Central memory CD8-positive, alpha-beta T cell (primary cell): ENCODE results near the gene CALR.
"Not testable (repeated sequence)": the region's sequence is repeated elsewhere in the genome, so short reads cannot be mapped to it uniquely, and the experiment has no call there.

ENCODE experiments used
- ATAC-seq: fragments of 150-1000 bp; cut with Tn5 transposase; replicated peaks from 2 replicates; pipeline ENCODE4 v1.10.0; 2022; ENCODE audit warnings: mild to moderate bottlenecking, moderate FRiP score, moderate number of reproducible peaks; ENCODE audit not compliant: poor library complexity, severe bottlenecking; ENCODE audit errors: extremely low read depth
- DNase-seq, 2 donors: peaks; one replicate each; pipeline ENCODE4 v3.0.0; 2021; ENCODE audit warnings: low spot score in 2 of 2
- H3K27ac Mint-ChIP-seq: one replicate; pipeline ENCODE4 v1.8.0; 2022; ENCODE audit warnings: low read depth, mild to moderate bottlenecking, moderate library complexity, mixed read lengths
- H3K27me3 Mint-ChIP-seq: one replicate; pipeline ENCODE4 v1.8.0; 2022; ENCODE audit warnings: mixed read lengths
- H3K36me3 Mint-ChIP-seq: one replicate; pipeline ENCODE4 v1.8.0; 2022; ENCODE audit warnings: mild to moderate bottlenecking, moderate library complexity, mixed read lengths; ENCODE audit not compliant: insufficient read depth
- H3K4me1 Mint-ChIP-seq: one replicate; pipeline ENCODE4 v1.8.0; 2022; ENCODE audit warnings: mixed read lengths
- H3K4me3 Mint-ChIP-seq: one replicate; pipeline ENCODE4 v1.8.0; 2022; ENCODE audit warnings: mild to moderate bottlenecking, moderate library complexity, mixed read lengths
- H3K9me3 Mint-ChIP-seq: one replicate; pipeline ENCODE4 v1.8.0; 2022; ENCODE audit warnings: mixed read lengths

The CALR gene

DNA sequence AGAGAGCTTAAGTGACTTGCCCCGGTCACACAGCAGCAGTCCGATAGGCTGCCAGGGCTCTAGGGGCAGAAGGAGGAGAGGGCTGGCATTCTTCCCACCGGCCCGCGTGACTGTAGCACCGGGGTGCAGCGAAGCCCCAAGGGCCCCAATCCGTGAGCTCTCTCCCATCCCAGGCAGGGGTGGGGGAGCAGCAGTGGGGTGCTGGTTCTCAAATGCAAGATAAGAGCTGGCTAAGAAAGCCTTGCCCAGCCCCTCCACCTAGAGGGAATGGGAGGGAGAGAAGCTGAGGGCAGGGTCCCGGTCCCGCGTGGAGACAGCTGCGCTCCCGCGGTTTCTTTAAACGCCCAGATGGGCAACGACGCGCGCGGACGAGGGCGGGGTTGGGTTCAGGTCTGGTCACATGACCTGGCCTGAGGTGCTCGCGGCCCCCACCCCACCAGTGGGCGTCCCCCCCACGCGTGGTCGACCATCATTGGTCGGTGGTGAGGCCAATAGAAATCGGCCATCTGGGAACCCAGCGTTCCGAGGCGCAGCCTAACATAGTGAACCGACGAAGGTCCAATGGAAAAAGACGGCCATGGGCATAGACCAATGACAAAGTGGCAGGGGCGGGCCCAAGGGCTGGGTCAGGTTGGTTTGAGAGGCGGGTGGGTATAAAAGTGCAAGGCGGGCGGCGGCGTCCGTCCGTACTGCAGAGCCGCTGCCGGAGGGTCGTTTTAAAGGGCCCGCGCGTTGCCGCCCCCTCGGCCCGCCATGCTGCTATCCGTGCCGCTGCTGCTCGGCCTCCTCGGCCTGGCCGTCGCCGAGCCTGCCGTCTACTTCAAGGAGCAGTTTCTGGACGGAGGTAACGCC, at the start of gene CALR:
CALR (plus strand) TSS at position 683 of the 852 bp plus-strand sequence; CDS start at position 754, 71 bp downstream.
- Mint-ChIP-seq H3K27me3 (no peaks in the 10 kb centered on the region), H3K9me3 (no peaks in the 10 kb centered on the region), H3K4me3 (peak within 1 kb of the TSS; percentile 98), H3K27ac (peak within 1 kb of the TSS; percentile 97), H3K36me3 (peaks cover 57% of the 10 kb centered on the region), H3K4me1 (peaks cover 48% of the 10 kb centered on the region)
- ATAC-seq (peak; percentile 94), DNase-seq (peak; percentile 96 to 99)

DNA sequence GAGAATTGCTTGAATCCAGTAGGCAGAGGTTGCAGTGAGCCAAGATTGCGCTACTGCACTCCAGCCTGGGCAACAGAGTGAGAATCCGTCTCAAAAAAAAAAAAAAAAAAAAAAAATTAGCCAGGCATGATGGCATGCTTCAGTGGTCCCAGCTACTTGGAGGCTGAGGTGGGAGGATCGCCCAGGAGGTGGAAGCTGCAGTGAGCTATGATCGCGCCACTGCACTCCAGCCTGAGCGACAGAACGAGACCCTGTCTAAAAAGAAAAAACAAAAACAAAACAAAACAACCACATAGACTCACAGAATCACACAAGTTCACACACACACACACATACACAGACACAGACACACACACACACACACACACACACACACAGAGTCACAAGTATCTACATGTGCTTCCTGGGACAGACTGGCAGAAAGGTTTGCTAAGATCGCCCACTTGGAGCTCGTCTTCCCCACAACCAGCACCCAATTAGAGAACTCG, 48.1 kb upstream of the CALR start:
- H3K27ac Mint-ChIP-seq: peak overlapping the region; percentile 95
- not testable (repeated sequence) for ATAC-seq, H3K27me3 Mint-ChIP-seq, DNase-seq, H3K9me3 Mint-ChIP-seq
- peaks cover 40% of the 10 kb centered on the region for H3K4me1 Mint-ChIP-seq
- H3K4me3 Mint-ChIP-seq: peak overlapping the region; percentile 99
- H3K36me3 Mint-ChIP-seq: peaks cover 15% of the 10 kb centered on the region

DNA sequence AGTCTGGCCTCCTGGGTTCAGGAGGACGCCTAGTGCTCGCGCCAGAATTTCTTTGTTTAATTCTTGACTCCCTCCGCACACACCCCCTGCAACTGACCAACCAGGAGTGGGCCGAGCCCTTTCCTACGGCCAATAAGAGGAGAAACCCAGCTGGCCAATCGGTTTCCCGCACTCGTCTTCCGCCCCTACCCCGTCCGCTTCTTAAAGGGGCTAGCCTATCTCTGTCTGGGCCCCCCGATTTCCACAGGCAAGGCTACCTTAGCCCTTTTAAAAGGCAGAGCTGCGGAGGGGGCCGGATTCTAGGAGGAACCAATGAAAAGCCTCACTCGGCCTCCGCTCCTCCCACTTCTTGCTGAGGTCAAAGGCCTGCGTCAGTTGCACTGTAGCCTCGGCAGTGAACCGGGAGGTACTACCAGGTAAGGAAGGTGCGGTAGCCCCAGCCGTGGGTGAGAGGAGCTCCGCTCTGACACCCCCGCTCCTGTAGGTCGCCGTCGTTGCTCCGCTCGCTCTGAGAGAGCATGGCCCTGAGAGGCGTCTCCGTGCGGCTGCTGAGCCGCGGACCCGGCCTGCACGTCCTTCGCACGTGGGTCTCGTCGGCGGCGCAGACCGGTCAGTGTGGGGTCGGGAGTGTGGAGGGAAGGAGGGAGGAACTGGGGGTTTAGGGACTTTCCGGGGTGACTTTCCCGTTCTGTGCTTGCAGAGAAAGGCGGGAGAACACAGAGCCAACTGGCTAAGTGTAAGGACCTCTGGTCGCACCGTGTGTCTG, 47.4 kb upstream of the CALR start, which contains the start of gene GCDH:
GCDH (plus strand) TSS at position 374 of the 766 bp plus-strand sequence; CDS start at position 519, 145 bp downstream.
- no peaks in the 10 kb centered on the region for H3K27me3 Mint-ChIP-seq
- peak within 1 kb of the TSS; percentile 95 for H3K27ac Mint-ChIP-seq
- H3K36me3 Mint-ChIP-seq: peaks cover 15% of the 10 kb centered on the region
- H3K4me1 Mint-ChIP-seq: peaks cover 39% of the 10 kb centered on the region
- peak; percentile 87 to 96 for DNase-seq
- H3K9me3 Mint-ChIP-seq: no peaks in the 10 kb centered on the region
- peak; percentile 95 for ATAC-seq
- peak within 1 kb of the TSS; percentile 99 for H3K4me3 Mint-ChIP-seq

DNA sequence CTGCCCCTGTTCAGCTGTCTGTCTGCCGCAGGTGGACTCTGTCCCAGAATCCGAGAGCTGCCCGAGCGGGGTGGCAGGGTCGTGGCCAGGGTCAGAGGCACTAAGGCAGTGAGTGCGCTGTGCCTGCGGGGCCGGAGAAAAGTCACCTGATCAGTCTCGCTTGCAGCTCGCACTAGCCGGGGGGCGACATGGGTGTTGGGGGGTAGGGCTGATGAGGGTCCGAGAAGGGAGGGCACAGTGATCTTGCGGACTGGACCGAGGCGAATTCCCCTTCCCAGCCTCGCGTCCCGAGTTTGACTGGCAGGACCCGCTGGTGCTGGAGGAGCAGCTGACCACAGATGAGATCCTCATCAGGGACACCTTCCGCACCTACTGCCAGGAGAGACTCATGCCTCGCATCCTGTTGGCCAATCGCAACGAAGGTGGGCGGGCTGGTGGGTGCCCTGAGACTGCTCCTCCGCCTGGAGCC, 46.8 kb upstream of the CALR start:
- no peaks in the 10 kb centered on the region for H3K9me3 Mint-ChIP-seq
- no peaks in the 10 kb centered on the region for H3K27me3 Mint-ChIP-seq
- H3K4me3 Mint-ChIP-seq: peak overlapping the region; percentile 99
- no peak for ATAC-seq
- H3K27ac Mint-ChIP-seq: peak overlapping the region; percentile 95
- peaks cover 36% of the 10 kb centered on the region for H3K4me1 Mint-ChIP-seq
- no peak for DNase-seq
- H3K36me3 Mint-ChIP-seq: peaks cover 16% of the 10 kb centered on the region

DNA sequence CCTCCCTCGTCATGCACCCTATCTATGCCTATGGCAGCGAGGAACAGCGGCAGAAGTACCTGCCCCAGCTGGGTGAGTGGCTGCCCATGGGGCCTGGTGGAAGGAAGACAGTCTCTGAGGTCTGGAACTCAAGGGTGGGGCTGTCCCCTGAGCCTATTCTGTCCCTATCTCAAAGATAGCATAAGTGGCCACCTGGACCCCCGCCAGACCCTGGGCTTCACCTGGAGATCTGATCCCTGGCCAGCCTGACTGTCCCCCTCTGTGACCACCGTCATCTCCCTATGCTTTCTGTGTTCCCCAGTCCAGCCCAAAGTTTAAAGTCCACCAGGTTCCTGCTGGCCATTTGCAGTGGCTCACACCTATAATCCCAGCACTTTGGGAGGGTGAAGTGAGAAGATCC, 44.8 kb upstream of the CALR start:
- ATAC-seq (no peak), DNase-seq (no peak)
- H3K27ac Mint-ChIP-seq: no peak overlapping the region
- H3K4me3 Mint-ChIP-seq: peak overlapping the region; percentile 35
- no peaks in the 10 kb centered on the region for H3K9me3 Mint-ChIP-seq
- H3K27me3 Mint-ChIP-seq: no peaks in the 10 kb centered on the region
- peaks cover 22% of the 10 kb centered on the region for H3K36me3 Mint-ChIP-seq
- H3K4me1 Mint-ChIP-seq: peaks cover 35% of the 10 kb centered on the region

DNA sequence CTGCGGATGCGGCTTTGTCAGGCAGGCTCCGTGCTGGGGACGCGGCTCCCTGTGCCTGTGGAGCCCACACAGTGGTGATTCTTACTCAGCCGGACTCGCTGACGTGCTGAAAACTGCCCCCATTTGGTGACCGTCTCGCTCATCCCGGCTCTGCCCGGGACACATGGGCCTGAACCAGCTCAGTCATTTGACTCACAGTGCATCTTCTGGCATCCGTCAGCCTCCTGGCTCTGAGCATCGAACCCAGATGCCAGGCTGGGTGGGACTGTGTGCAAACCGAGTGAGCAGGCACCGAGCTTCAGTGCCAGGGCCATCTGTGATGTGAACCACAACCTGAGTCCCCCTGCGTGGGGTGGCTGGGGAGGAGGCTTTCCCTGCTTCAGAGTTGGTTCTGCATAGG, 41.9 kb upstream of the CALR start:
- no peak for DNase-seq
- H3K36me3 Mint-ChIP-seq: peaks cover 19% of the 10 kb centered on the region
- H3K27me3 Mint-ChIP-seq: no peaks in the 10 kb centered on the region
- no peak overlapping the region for H3K4me3 Mint-ChIP-seq
- H3K27ac Mint-ChIP-seq: no peak overlapping the region
- peaks cover 22% of the 10 kb centered on the region for H3K4me1 Mint-ChIP-seq
- no peak for ATAC-seq
- no peaks in the 10 kb centered on the region for H3K9me3 Mint-ChIP-seq

DNA sequence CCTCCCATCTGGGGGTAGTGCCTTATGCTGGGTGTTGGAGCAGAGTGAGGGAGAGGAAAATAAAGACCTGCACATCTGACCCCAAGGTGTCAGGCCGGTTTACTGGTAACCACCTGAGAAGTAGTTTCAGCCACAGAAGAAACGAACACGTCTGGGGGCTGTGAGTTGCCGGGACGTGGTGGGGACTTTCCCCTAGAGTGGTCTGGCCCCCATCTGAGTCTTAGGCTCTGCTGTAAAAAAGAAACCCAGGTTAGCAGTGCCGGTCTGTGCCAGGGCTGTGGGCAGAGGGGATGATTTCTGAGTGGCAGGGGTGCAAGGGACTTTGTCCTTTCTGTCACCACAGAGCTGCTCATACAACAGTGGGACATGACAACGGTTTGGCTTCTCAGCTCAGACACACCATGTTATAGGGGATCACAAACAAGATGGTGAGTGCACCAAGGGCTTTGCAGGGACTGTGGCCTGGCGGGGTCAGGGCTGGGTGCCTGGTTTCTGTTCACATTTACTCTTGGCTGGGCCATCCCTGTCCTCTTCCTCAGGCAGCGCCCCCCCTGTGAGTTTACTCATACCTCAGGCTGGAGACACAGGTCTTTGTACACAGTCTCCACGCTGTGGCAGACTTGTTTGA, 38.4 kb upstream of the CALR start:
- no peak overlapping the region for H3K4me3 Mint-ChIP-seq
- H3K27me3 Mint-ChIP-seq: no peaks in the 10 kb centered on the region
- H3K27ac Mint-ChIP-seq: peak overlapping the region; percentile 51
- ATAC-seq: peak; percentile 83
- H3K9me3 Mint-ChIP-seq: no peaks in the 10 kb centered on the region
- DNase-seq: no peak
- no peaks in the 10 kb centered on the region for H3K4me1 Mint-ChIP-seq
- H3K36me3 Mint-ChIP-seq: peaks cover 16% of the 10 kb centered on the region

DNA sequence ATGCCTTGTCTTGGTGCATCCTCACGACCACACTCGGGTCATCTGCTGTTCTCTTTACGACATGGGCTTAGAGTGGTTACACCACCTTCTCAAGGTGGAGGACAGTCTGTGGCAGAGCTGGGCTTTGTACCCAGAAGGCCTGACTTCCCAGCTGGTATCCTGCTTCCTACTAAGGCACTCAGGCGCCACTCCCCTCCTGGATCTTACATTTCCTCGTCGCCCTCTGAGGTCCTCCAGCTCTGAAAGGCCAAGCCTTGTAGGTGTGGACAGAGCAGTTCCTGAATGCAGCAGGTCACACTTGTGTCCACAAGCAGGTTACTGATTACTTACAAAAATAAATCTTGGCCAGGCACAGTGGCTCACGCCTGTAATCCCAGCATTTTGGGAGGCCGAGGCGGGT, 31.2 kb upstream of the CALR start:
- ATAC-seq (no peak), DNase-seq (no peak)
- peaks cover 2% of the 10 kb centered on the region for H3K36me3 Mint-ChIP-seq
- H3K27ac Mint-ChIP-seq: no peak overlapping the region
- H3K4me1 Mint-ChIP-seq: no peaks in the 10 kb centered on the region
- H3K4me3 Mint-ChIP-seq: no peak overlapping the region
- H3K27me3 Mint-ChIP-seq: no peaks in the 10 kb centered on the region
- no peaks in the 10 kb centered on the region for H3K9me3 Mint-ChIP-seq

DNA sequence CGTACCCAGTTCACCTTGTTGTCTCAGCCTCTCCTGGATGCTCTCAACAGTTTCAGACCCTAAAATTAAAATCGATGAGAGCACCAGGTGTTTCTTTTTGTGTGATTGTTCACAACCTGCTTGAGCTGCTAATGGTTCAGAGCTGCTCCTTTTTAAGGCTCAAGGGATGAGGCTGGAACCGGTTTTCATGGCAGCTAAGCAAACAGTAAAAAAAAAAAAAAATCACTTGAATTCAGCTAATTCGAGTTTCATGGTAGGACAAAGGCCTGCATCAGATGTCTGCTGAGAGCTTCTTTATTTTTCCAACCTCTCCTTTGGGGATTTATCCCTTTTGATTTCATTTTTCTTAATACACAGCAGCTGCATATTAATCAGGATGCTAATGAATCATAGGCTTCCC, 25.8 kb upstream of the CALR start:
- Mint-ChIP-seq H3K4me3 (no peak overlapping the region), H3K9me3 (no peaks in the 10 kb centered on the region), H3K27ac (no peak overlapping the region), H3K36me3 (peaks cover 1% of the 10 kb centered on the region), H3K27me3 (no peaks in the 10 kb centered on the region), H3K4me1 (peaks cover 10% of the 10 kb centered on the region)
- DNase-seq (no peak), ATAC-seq (no peak)

DNA sequence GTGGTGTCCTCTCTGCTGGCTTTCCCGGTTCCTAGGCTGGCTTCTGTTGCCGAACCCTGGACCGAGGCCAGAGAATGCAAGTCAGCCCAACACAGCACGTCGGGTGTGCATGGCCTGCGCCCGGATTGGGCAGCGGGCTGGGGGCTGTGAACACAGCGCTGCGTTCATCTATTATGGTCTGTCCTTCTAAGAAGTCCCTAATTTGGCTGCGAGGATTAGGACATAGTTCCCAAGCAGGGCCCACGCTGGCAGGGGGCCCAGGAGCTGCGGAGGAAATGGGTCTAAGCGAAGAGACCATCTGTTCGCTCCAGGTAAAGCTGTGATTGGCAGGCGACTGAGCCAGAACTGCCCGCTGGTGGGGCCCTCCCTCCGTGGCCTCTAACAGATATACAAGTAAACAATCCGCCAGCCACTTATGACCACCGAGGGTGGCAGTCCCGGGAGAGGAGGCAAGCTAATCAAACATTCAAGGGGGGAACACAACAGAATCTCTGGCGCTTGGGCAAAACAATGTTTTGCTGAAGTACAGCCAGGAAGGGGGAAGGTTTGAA, 25.3 kb upstream of the CALR start:
- ATAC-seq (no peak), DNase-seq (no peak)
- Mint-ChIP-seq H3K27ac (no peak overlapping the region), H3K4me3 (no peak overlapping the region), H3K36me3 (peaks cover 1% of the 10 kb centered on the region), H3K9me3 (no peaks in the 10 kb centered on the region), H3K27me3 (no peaks in the 10 kb centered on the region), H3K4me1 (peaks cover 10% of the 10 kb centered on the region)

DNA sequence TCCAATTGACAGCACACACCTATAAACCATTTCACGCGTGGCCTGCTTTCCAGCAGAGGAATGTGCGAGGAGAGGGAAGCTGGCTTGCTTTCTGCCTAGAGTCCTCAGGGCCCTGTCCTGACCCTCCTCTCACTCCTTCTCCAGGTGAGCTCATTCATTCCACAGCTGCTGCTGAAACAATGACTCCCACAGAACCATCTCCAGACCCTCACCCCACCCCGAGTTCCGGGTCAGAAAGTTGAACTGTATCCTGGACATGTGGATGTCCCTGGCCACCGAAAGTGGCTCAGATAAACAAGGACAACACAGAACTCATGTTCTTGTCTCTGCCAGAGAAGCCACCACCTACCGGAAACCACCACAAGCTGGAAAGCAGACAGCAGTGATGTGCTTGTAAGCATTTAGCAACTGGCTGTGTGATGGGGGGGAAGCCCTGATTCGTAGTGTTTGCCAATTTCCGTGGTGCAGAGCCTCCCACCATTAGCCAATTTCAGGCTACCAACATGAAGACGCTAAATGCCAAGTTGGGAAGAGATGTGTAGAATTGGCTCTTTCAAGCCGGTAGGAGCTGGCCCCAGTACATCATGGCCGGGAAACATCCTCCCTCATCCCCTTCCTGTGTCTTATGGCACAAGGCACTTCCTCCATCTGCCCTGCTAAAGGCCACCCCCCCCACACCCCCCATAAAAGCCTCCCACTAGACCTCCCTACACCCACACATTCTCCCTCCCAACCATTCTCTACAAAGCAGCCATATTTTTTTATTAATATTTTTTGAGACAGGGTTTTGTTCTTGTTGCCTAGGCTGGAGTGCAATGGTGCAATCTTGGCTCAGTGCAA, 24.3 kb upstream of the CALR start:
- H3K4me3 Mint-ChIP-seq: peak overlapping the region; percentile 63
- H3K4me1 Mint-ChIP-seq: peaks cover 17% of the 10 kb centered on the region
- peak; percentile 86 for ATAC-seq

More for the DNA sequence above, 24.3 kb upstream of the CALR start:
- DNase-seq: peak in 1 of 2 donors; percentile 28
- H3K9me3 Mint-ChIP-seq: no peaks in the 10 kb centered on the region
- H3K27me3 Mint-ChIP-seq: no peaks in the 10 kb centered on the region
- H3K27ac Mint-ChIP-seq: peak overlapping the region; percentile 80
- H3K36me3 Mint-ChIP-seq: peaks cover 8% of the 10 kb centered on the region
